ENCODE measurements around the gene SMTN. TPM values are rescaled to one million over a fixed set of nuclear protein-coding genes. Genes with fewer than 3 reads are reported as not detected.
"Not testable (repeated sequence)": the region's sequence is repeated elsewhere in the genome, so short reads cannot be mapped to it uniquely, and the experiment has no call there.

Gene SMTN
- total RNA-seq, 1 donor from 2014 or later = 47.2 TPM

GRCh38 chr22:31049815-31050420 lies 31.2 kb upstream of the SMTN start:
- H3K27ac Mint-ChIP-seq (ENCODE audit: unreplicated experiment) = no peak overlapping the region
- H3K27me3 Mint-ChIP-seq (ENCODE audit: low read depth) = no peaks in the 10 kb centered on the region
- no peak for TF ChIP-seq CTCF (IDR thresholded peaks at IDR 0.05)
- H3K9me3 Mint-ChIP-seq (ENCODE audit: low read depth) = no peaks in the 10 kb centered on the region
- no peaks in the 10 kb centered on the region for H3K36me3 Mint-ChIP-seq (ENCODE audit: low read depth)
- no peak overlapping the region for H3K4me3 Mint-ChIP-seq (ENCODE audit: unreplicated experiment)
- DNase-seq (ENCODE audit: low spot score) = no peak
- H3K4me1 Mint-ChIP-seq (ENCODE audit: low read depth) = peaks cover 11% of the 10 kb centered on the region

GRCh38 chr22:31055117-31055634 lies 25.9 kb upstream of the SMTN start:
- no peak for TF ChIP-seq CTCF (IDR thresholded peaks at IDR 0.05)
- H3K36me3 Mint-ChIP-seq (ENCODE audit: low read depth) = no peaks in the 10 kb centered on the region
- peak overlapping the region; percentile 67 for H3K27ac Mint-ChIP-seq (ENCODE audit: unreplicated experiment)
- H3K4me1 Mint-ChIP-seq (ENCODE audit: low read depth) = peaks cover 19% of the 10 kb centered on the region
- no peaks in the 10 kb centered on the region for H3K27me3 Mint-ChIP-seq (ENCODE audit: low read depth)
- no peaks in the 10 kb centered on the region for H3K9me3 Mint-ChIP-seq (ENCODE audit: low read depth)
- no peak overlapping the region for H3K4me3 Mint-ChIP-seq (ENCODE audit: unreplicated experiment)
- DNase-seq (ENCODE audit: low spot score) = no peak

GRCh38 chr22:31055635-31056159 lies 25.4 kb upstream of the SMTN start:
- no peaks in the 10 kb centered on the region for H3K36me3 Mint-ChIP-seq (ENCODE audit: low read depth)

GRCh38 chr22:31056986-31057599 lies 24.0 kb upstream of the SMTN start:
- Mint-ChIP-seq H3K4me3 (ENCODE audit: unreplicated experiment) (no peak overlapping the region), H3K27me3 (ENCODE audit: low read depth) (no peaks in the 10 kb centered on the region), H3K27ac (ENCODE audit: unreplicated experiment) (no peak overlapping the region), H3K4me1 (ENCODE audit: low read depth) (peaks cover 19% of the 10 kb centered on the region), H3K9me3 (ENCODE audit: low read depth) (no peaks in the 10 kb centered on the region), H3K36me3 (ENCODE audit: low read depth) (no peaks in the 10 kb centered on the region)
- TF ChIP-seq CTCF (IDR thresholded peaks at IDR 0.05) = no peak
- DNase-seq (ENCODE audit: low spot score) = no peak

More at GRCh38 chr22:31055635-31056159, 25.4 kb upstream of the SMTN start:
- no peak for TF ChIP-seq CTCF (IDR thresholded peaks at IDR 0.05)
- Mint-ChIP-seq H3K27me3 (ENCODE audit: low read depth) (no peaks in the 10 kb centered on the region), H3K27ac (ENCODE audit: unreplicated experiment) (peak overlapping the region; percentile 67), H3K4me3 (ENCODE audit: unreplicated experiment) (no peak overlapping the region), H3K9me3 (ENCODE audit: low read depth) (no peaks in the 10 kb centered on the region), H3K4me1 (ENCODE audit: low read depth) (peaks cover 19% of the 10 kb centered on the region)
- DNase-seq (ENCODE audit: low spot score) = peak; percentile 93

- H3K27ac Mint-ChIP-seq (ENCODE audit: unreplicated experiment); H3K4me3 Mint-ChIP-seq (ENCODE audit: unreplicated experiment); DNase-seq (ENCODE audit: low spot score); H3K36me3 Mint-ChIP-seq (ENCODE audit: low read depth); H3K27me3 Mint-ChIP-seq (ENCODE audit: low read depth); H3K9me3 Mint-ChIP-seq (ENCODE audit: low read depth): not testable (repeated sequence)
- H3K4me1 Mint-ChIP-seq (ENCODE audit: low read depth) = peaks cover 19% of the 10 kb centered on the region
These were observed 21.5 kb upstream of the SMTN start for GRCh38 chr22:31059663-31060062.
